Activated CD4-positive, alpha-beta T cell treated with anti-CD3 and anti-CD28 coated beads, Interleukin-2, amount 50 U/mL, for 1 hour (primary cell): ENCODE measurements around the gene OR6C65.
"Not testable (repeated sequence)": the region's sequence is repeated elsewhere in the genome, so short reads cannot be mapped to it uniquely, and the experiment has no call there.

Experiments used
- DNase-seq: peaks from one replicate; pipeline ENCODE4 v3.0.0-alpha.2; 2020

OR6C65 gene

GRCh38 chr12:55400229-55400628 is at the start of gene OR6C65:
OR6C65 (plus strand) TSS chr12:55400529; CDS start chr12:55400529, 0 bp downstream.
- DNase-seq, result no peak

- DNase-seq, result not testable (repeated sequence)
Measured at GRCh38 chr12:55355338-55355737, 45.0 kb upstream of the OR6C65 start.

GRCh38 chr12:55362675-55363074 is 37.7 kb upstream of the OR6C65 start, which contains the start of gene OR6C75:
OR6C75 (plus strand) TSS chr12:55362975; CDS start chr12:55365111, 2,136 bp downstream.
- no peak for DNase-seq

- no peak for DNase-seq
Measured at GRCh38 chr12:55365086-55365485, 35.2 kb upstream of the OR6C65 start.

- DNase-seq, result no peak
Measured at GRCh38 chr12:55372521-55372920, 27.8 kb upstream of the OR6C65 start.

GRCh38 chr12:55385891-55386290 is 14.4 kb upstream of the OR6C65 start:
- DNase-seq, result no peak

- DNase-seq, result no peak
Measured at GRCh38 chr12:55392032-55392795, 8.1 kb upstream of the OR6C65 start.

- no peak for DNase-seq
Measured at GRCh38 chr12:55396326-55396725, 4.0 kb upstream of the OR6C65 start.

GRCh38 chr12:55407866-55408265 is 7.5 kb downstream of the OR6C65 start:
- DNase-seq, result no peak

GRCh38 chr12:55409133-55409532 is 8.8 kb downstream of the OR6C65 start:
- not testable (repeated sequence) for DNase-seq

- not testable (repeated sequence) for DNase-seq
Measured at GRCh38 chr12:55412138-55412537, 11.8 kb downstream of the OR6C65 start.

- DNase-seq, result not testable (repeated sequence)
Measured at GRCh38 chr12:55413498-55414388, 13.4 kb downstream of the OR6C65 start.

GRCh38 chr12:55414396-55414823 is 14.1 kb downstream of the OR6C65 start:
- not testable (repeated sequence) for DNase-seq

GRCh38 chr12:55414889-55415288 is 14.6 kb downstream of the OR6C65 start:
- not testable (repeated sequence) for DNase-seq

GRCh38 chr12:55416961-55417360 is 16.6 kb downstream of the OR6C65 start:
- no peak for DNase-seq

- DNase-seq, result no peak
Measured at GRCh38 chr12:55420307-55420962, 20.1 kb downstream of the OR6C65 start.

- DNase-seq, result no peak
Measured at GRCh38 chr12:55425954-55426353, 25.6 kb downstream of the OR6C65 start, which contains the start of gene OR6C76. OR6C76 (plus strand) TSS chr12:55426254; CDS start chr12:55426254, 0 bp downstream.

- DNase-seq, result no peak
Measured at GRCh38 chr12:55428331-55429243, 28.3 kb downstream of the OR6C65 start.

GRCh38 chr12:55441233-55441632 is 40.9 kb downstream of the OR6C65 start:
- DNase-seq, result not testable (repeated sequence)

- DNase-seq, result no peak
Measured at GRCh38 chr12:55443776-55444175, 43.4 kb downstream of the OR6C65 start, which contains the start of gene OR6C2. OR6C2 (plus strand) TSS chr12:55444076; CDS start chr12:55452214, 8,138 bp downstream.

GRCh38 chr12:55445357-55445756 is 45.0 kb downstream of the OR6C65 start:
- DNase-seq, result no peak

GRCh38 chr12:55446326-55446725 is 46.0 kb downstream of the OR6C65 start:
- DNase-seq, result no peak
